Common myeloid progenitor, CD34-positive (primary cell): ENCODE measurements around the gene KLHL40.

ENCODE experiments used
- CTCF ChIA-PET: fragments of 350-600 bp; sonication (Branson Sonifier 250); formaldehyde crosslinking; loops from one replicate; lab custom pipeline; 2021; ENCODE audit warnings: antibody characterized with exemption; lab: Charles Lee
- POLR2A ChIA-PET: fragments of 350-600 bp; sonication (Branson Sonifier 250); formaldehyde crosslinking; loops from one replicate; lab custom pipeline; 2021; ENCODE audit warnings: antibody characterized with exemption; lab: Charles Lee
- DNase-seq, 3 donors: peaks; one replicate each; pipeline versions ENCODE4 v3.0.0 to v3.0.0-alpha.2; 2013
- H3K27ac ChIP-seq, 2 experiments: 1 replicate in 1 of 2; 2 replicates in 1 of 2; pipeline ENCODE4 v1.7.0; 2013; ENCODE audit warnings: inconsistent platforms in 2 of 2, low read length in 2 of 2, mild to moderate bottlenecking in 2 of 2, low read depth in 1 of 2, moderate library complexity in 1 of 2; ENCODE audit not compliant: severe bottlenecking in 2 of 2, insufficient read depth in 1 of 2, poor library complexity in 1 of 2
- H3K27me3 ChIP-seq, 5 experiments: replicated peaks in 2 of 5; 1 replicate in 3 of 5; 2 replicates in 2 of 5; pipeline versions ENCODE4 v1.6.1 to v1.7.0; 2013; ENCODE audit warnings: low read length in 4 of 5, mild to moderate bottlenecking in 2 of 5, moderate library complexity in 2 of 5, inconsistent platforms in 1 of 5; ENCODE audit not compliant: insufficient read depth in 5 of 5, control insufficient read depth in 4 of 5
- H3K36me3 ChIP-seq, 4 experiments: 1 replicate in 2 of 4; 2 replicates in 2 of 4; pipeline versions ENCODE4 v1.6.1 to v1.7.0; 2013; ENCODE audit warnings: low read length in 3 of 4, control low read depth in 1 of 4, mild to moderate bottlenecking in 1 of 4; ENCODE audit not compliant: control insufficient read depth in 4 of 4, insufficient read depth in 4 of 4
- H3K4me1 ChIP-seq, 4 experiments: 1 replicate in 3 of 4; 2 replicates in 1 of 4; pipeline versions ENCODE4 v1.6.1 to v1.7.1; 2013; ENCODE audit warnings: low read length in 3 of 4, mild to moderate bottlenecking in 3 of 4, control low read depth in 1 of 4, inconsistent platforms in 1 of 4, moderate library complexity in 1 of 4; ENCODE audit not compliant: control insufficient read depth in 4 of 4, insufficient read depth in 4 of 4; ENCODE audit errors: control extremely low read depth in 1 of 4
- H3K4me3 ChIP-seq, 7 experiments: 1 replicate in 4 of 7; 2 replicates in 3 of 7; pipeline versions ENCODE4 v1.5.1 to v1.7.0; 2013; ENCODE audit warnings: mild to moderate bottlenecking in 7 of 7, low read length in 6 of 7, moderate library complexity in 6 of 7, inconsistent platforms in 2 of 7, low read depth in 2 of 7, control low read depth in 1 of 7; ENCODE audit not compliant: insufficient read depth in 4 of 7, control insufficient read depth in 1 of 7; ENCODE audit errors: extremely low read depth in 1 of 7
- H3K9me3 ChIP-seq, 5 experiments: 1 replicate in 4 of 5; 2 replicates in 1 of 5; pipeline versions ENCODE4 v1.6.1 to v1.7.1; 2013; ENCODE audit warnings: low read length in 4 of 5, mild to moderate bottlenecking in 2 of 5, inconsistent platforms in 1 of 5, low read depth in 1 of 5, moderate library complexity in 1 of 5; ENCODE audit not compliant: control insufficient read depth in 4 of 5, insufficient read depth in 2 of 5; ENCODE audit errors: control extremely low read depth in 1 of 5
- WGBS: methylation state at CpG from one replicate; pipeline ENCODE4 v1.1.5; 2013; ENCODE audit not compliant: insufficient coverage; 5-methylcytosine and 5-hydroxymethylcytosine counted together

Gene KLHL40

GRCh38 chr3:42735615-42736014, 50.3 kb downstream of the KLHL40 start:
- 98% methylated on average over 11 of the region's 12 CpGs for WGBS
- POLR2A ChIA-PET, result no interaction called here
- CTCF ChIA-PET, result interaction anchor here (1.1 kb wide), 1 partner anchor 14 kb away, joined by 3 read pairs; no protein-coding TSS in a partner anchor

GRCh38 chr3:42736081-42736480, 50.7 kb downstream of the KLHL40 start:
- Histone ChIP-seq H3K36me3 (no peaks in the 10 kb centered on the region), H3K27me3 (no peaks in the 10 kb centered on the region), H3K4me1 (peaks cover 0 to 12% (median 6%) of the 10 kb centered on the region in 4 experiments), H3K9me3 (no peaks in the 10 kb centered on the region), H3K4me3 (no peak overlapping the region), H3K27ac (no peak overlapping the region)
- no peak for DNase-seq
- WGBS, result 71% methylated on average over 1 of the region's 1 CpG
- POLR2A ChIA-PET, result no interaction called here
- CTCF ChIA-PET, result interaction anchor here (1.1 kb wide), 1 partner anchor 14 kb away, joined by 3 read pairs; no protein-coding TSS in a partner anchor

More at GRCh38 chr3:42735615-42736014, 50.3 kb downstream of the KLHL40 start:
- Histone ChIP-seq H3K4me3 (no peak overlapping the region), H3K27ac (no peak overlapping the region), H3K36me3 (no peaks in the 10 kb centered on the region), H3K9me3 (no peaks in the 10 kb centered on the region), H3K27me3 (no peaks in the 10 kb centered on the region), H3K4me1 (peaks cover 0 to 12% (median 6%) of the 10 kb centered on the region in 4 experiments)
- DNase-seq, result no peak

GRCh38 chr3:42736531-42736930, 51.2 kb downstream of the KLHL40 start:
- Histone ChIP-seq H3K9me3 (no peaks in the 10 kb centered on the region), H3K27ac (no peak overlapping the region), H3K36me3 (no peaks in the 10 kb centered on the region), H3K4me3 (no peak overlapping the region), H3K4me1 (peaks cover 0 to 12% (median 6%) of the 10 kb centered on the region in 4 experiments), H3K27me3 (no peaks in the 10 kb centered on the region)
- ChIA-PET POLR2A (no interaction called here), CTCF (no interaction called here)
- 100% methylated on average over 5 of the region's 6 CpGs for whole genome bisulfite sequencing
- DNase-seq, result no peak

GRCh38 chr3:42739401-42740158, 54.2 kb downstream of the KLHL40 start:
- DNase-seq, result peak; percentile 22 to 70 (median 47)
- Histone ChIP-seq H3K27ac (no peak overlapping the region), H3K9me3 (no peaks in the 10 kb centered on the region), H3K4me1 (peaks cover 0 to 12% (median 6%) of the 10 kb centered on the region in 4 experiments), H3K4me3 (no peak overlapping the region), H3K27me3 (no peaks in the 10 kb centered on the region), H3K36me3 (no peaks in the 10 kb centered on the region)
- CTCF ChIA-PET, result interaction anchor here (1.4 to 3.1 kb wide), 3 partner anchors 10 to 73 kb away, joined by 3 to 10 read pairs (median 4); no protein-coding TSS in a partner anchor
- 85% methylated on average over 11 of the region's 12 CpGs for WGBS
- POLR2A ChIA-PET, result no interaction called here

GRCh38 chr3:42741796-42742195, 56.5 kb downstream of the KLHL40 start:
- Histone ChIP-seq H3K27me3 (no peaks in the 10 kb centered on the region), H3K27ac (no peak overlapping the region), H3K36me3 (no peaks in the 10 kb centered on the region), H3K9me3 (no peaks in the 10 kb centered on the region), H3K4me3 (no peak overlapping the region), H3K4me1 (peaks cover 0 to 12% (median 6%) of the 10 kb centered on the region in 4 experiments)
- ChIA-PET POLR2A (no interaction called here), CTCF (interaction anchor here (0.8 to 3.2 kb wide), 8 partner anchors 8 to 159 kb away, joined by 3 to 14 read pairs (median 4); no protein-coding TSS in a partner anchor)
- DNase-seq, result no peak
- WGBS, result 96% methylated on average over 3 of the region's 3 CpGs
